HPDE6-E6E7 (cell line): ENCODE results near the gene BBS9.
A peak's percentile ranks its signal among the peaks of the same experiment; 100 is the strongest.
"Not testable (repeated sequence)": the region's sequence is repeated elsewhere in the genome, so short reads cannot be mapped to it uniquely, and the experiment has no call there.

Experiments used
- DNase-seq: peaks from one replicate; pipeline ENCODE4 v3.0.0; 2011; ENCODE audit warnings: missing footprints; ENCODE audit errors: extremely low spot score

BBS9 gene

GRCh38 chr7:33195264-33195663 lies 65.9 kb downstream of the BBS9 start:
- DNase-seq, result peak; percentile 37

- DNase-seq, result no peak
Observed at GRCh38 chr7:33196221-33196620, 66.9 kb downstream of the BBS9 start.

- DNase-seq, result no peak
Observed at GRCh38 chr7:33200282-33200681, 70.9 kb downstream of the BBS9 start.

- no peak for DNase-seq
Observed at GRCh38 chr7:33201821-33202220, 72.5 kb downstream of the BBS9 start.

GRCh38 chr7:33210958-33211357 lies 81.6 kb downstream of the BBS9 start:
- DNase-seq, result no peak

- no peak for DNase-seq
Observed at GRCh38 chr7:33212144-33212543, 82.8 kb downstream of the BBS9 start.

GRCh38 chr7:33215992-33216391 lies 86.6 kb downstream of the BBS9 start:
- DNase-seq, result no peak

GRCh38 chr7:33217595-33217994 lies 88.2 kb downstream of the BBS9 start:
- DNase-seq, result no peak

GRCh38 chr7:33218841-33219535 lies 89.6 kb downstream of the BBS9 start:
- not testable (repeated sequence) for DNase-seq

- DNase-seq, result no peak
Observed at GRCh38 chr7:33220231-33220630, 90.9 kb downstream of the BBS9 start.

GRCh38 chr7:33221390-33221789 lies 92.0 kb downstream of the BBS9 start:
- no peak for DNase-seq

GRCh38 chr7:33232632-33233145 lies 103.3 kb downstream of the BBS9 start:
- DNase-seq, result no peak

GRCh38 chr7:33233659-33234058 lies 104.3 kb downstream of the BBS9 start:
- no peak for DNase-seq

- DNase-seq, result no peak
Observed at GRCh38 chr7:33237036-33237435, 107.7 kb downstream of the BBS9 start.

- DNase-seq, result peak; percentile 34
Observed at GRCh38 chr7:33243319-33243881, 114.0 kb downstream of the BBS9 start.

- DNase-seq, result no peak
Observed at GRCh38 chr7:33248671-33249070, 119.3 kb downstream of the BBS9 start.

- no peak for DNase-seq
Observed at GRCh38 chr7:33250421-33250871, 121.1 kb downstream of the BBS9 start.

- DNase-seq, result no peak
Observed at GRCh38 chr7:33251301-33251700, 121.9 kb downstream of the BBS9 start.

- DNase-seq, result no peak
Observed at GRCh38 chr7:33258491-33258951, 129.2 kb downstream of the BBS9 start.

- no peak for DNase-seq
Observed at GRCh38 chr7:33261585-33261984, 132.2 kb downstream of the BBS9 start.

GRCh38 chr7:33262476-33262875 lies 133.1 kb downstream of the BBS9 start:
- DNase-seq, result no peak

- not testable (repeated sequence) for DNase-seq
Observed at GRCh38 chr7:33271839-33272371, 142.5 kb downstream of the BBS9 start.

- DNase-seq, result no peak
Observed at GRCh38 chr7:33273356-33273755, 144.0 kb downstream of the BBS9 start.
